Measurements from ENCODE around the gene CNPY3.
"Not testable (repeated sequence)": the region's sequence is repeated elsewhere in the genome, so short reads cannot be mapped to it uniquely, and the experiment has no call there.

The CNPY3 gene

GRCh38 chr6:42888201-42888600, 41.1 kb upstream of the CNPY3 start:
- H3K18ac ChIP-seq (ENCODE audit: low read length); H4K91ac ChIP-seq (ENCODE audit: low read depth, low read length, poor library complexity); H3K9me3 ChIP-seq (replicated peaks in 1 of 2; ENCODE audit: control insufficient read depth in 2 of 2, insufficient read depth in 1 of 2, low read depth in 1 of 2, low read length in 2 of 2); H3K4me3 ChIP-seq (ENCODE audit: low read length in 2 of 2); H3K14ac ChIP-seq (ENCODE audit: low read length); H3K23ac ChIP-seq (ENCODE audit: low read depth, low read length, poor library complexity); H3K9ac ChIP-seq (ENCODE audit: low read depth, low read length, poor library complexity); H2AK5ac ChIP-seq (ENCODE audit: low read depth, low read length); H3K27ac ChIP-seq (replicated peaks; ENCODE audit: low read length); H3K4ac ChIP-seq (ENCODE audit: low read length); H3K4me1 ChIP-seq (ENCODE audit: control insufficient read depth in 2 of 2, insufficient read depth in 1 of 2, low read depth in 1 of 2, low read length in 2 of 2); H3K79me1 ChIP-seq (ENCODE audit: low read depth, low read length); H2BK12ac ChIP-seq (ENCODE audit: low read length); H4K8ac ChIP-seq (ENCODE audit: low read depth, low read length); H2BK5ac ChIP-seq (ENCODE audit: low read length); H2AFZ ChIP-seq (ENCODE audit: low read length); H2BK120ac ChIP-seq (ENCODE audit: low read depth, low read length); DNase-seq (ENCODE audit: low spot score); H3K4me2 ChIP-seq (ENCODE audit: insufficient read depth, low read length, poor library complexity, severe bottlenecking); H3K27me3 ChIP-seq (ENCODE audit: control insufficient read depth in 3 of 3, insufficient read depth in 3 of 3, low read depth in 1 of 3, low read length in 3 of 3); H2BK15ac ChIP-seq (ENCODE audit: low read length): not testable (repeated sequence)
- peaks cover 26 to 42% of the 10 kb centered on the region in 2 donors for H3K36me3 ChIP-seq (replicated peaks in 1 of 2; ENCODE audit: control insufficient read depth in 2 of 2, insufficient read depth in 2 of 2, low read length in 2 of 2)
- no CpG with 5 or more reads among the region's 4 CpGs for whole genome bisulfite sequencing, 2 donors (ENCODE audit: extremely low coverage in 2 of 2, insufficient read length in 2 of 2, insufficient replicate concordance in 1 of 2)

- Histone ChIP-seq H3K4me2 (ENCODE audit: insufficient read depth, low read length, poor library complexity, severe bottlenecking) (peak overlapping the region; percentile 32), H2AK5ac (ENCODE audit: low read depth, low read length) (no peak overlapping the region), H3K14ac (ENCODE audit: low read length) (no peak overlapping the region), H3K4ac (ENCODE audit: low read length) (no peak overlapping the region), H3K4me1 (ENCODE audit: control insufficient read depth in 2 of 2, insufficient read depth in 1 of 2, low read depth in 1 of 2, low read length in 2 of 2) (peaks cover 6% of the 10 kb centered on the region in 2 donors), H3K27ac (replicated peaks; ENCODE audit: low read length) (peak overlapping the region; percentile 99), H3K79me1 (ENCODE audit: low read depth, low read length) (no peaks in the 10 kb centered on the region), H3K9me3 (replicated peaks in 1 of 2; ENCODE audit: control insufficient read depth in 2 of 2, insufficient read depth in 1 of 2, low read depth in 1 of 2, low read length in 2 of 2) (no peaks in the 10 kb centered on the region), H3K23ac (ENCODE audit: low read depth, low read length, poor library complexity) (no peak overlapping the region), H4K8ac (ENCODE audit: low read depth, low read length) (no peak overlapping the region), H3K36me3 (replicated peaks in 1 of 2; ENCODE audit: control insufficient read depth in 2 of 2, insufficient read depth in 2 of 2, low read length in 2 of 2) (peaks cover 10 to 26% of the 10 kb centered on the region in 2 donors), H2BK12ac (ENCODE audit: low read length) (no peak overlapping the region), H2BK120ac (ENCODE audit: low read depth, low read length) (no peak overlapping the region), H3K27me3 (ENCODE audit: control insufficient read depth in 3 of 3, insufficient read depth in 3 of 3, low read depth in 1 of 3, low read length in 3 of 3) (no peaks in the 10 kb centered on the region), H3K4me3 (ENCODE audit: low read length in 2 of 2) (peak overlapping the region in 1 of 2 donors; percentile 76), H2BK5ac (ENCODE audit: low read length) (no peak overlapping the region), H2BK15ac (ENCODE audit: low read length) (no peak overlapping the region), H4K91ac (ENCODE audit: low read depth, low read length, poor library complexity) (no peak overlapping the region), H3K18ac (ENCODE audit: low read length) (no peak overlapping the region), H2AFZ (ENCODE audit: low read length) (no peak overlapping the region), H3K9ac (ENCODE audit: low read depth, low read length, poor library complexity) (no peak overlapping the region)
- DNase-seq (ENCODE audit: low spot score) = no peak
- no CpG with 5 or more reads among the region's 4 CpGs for WGBS, 2 donors (ENCODE audit: extremely low coverage in 2 of 2, insufficient read length in 2 of 2, insufficient replicate concordance in 1 of 2)
These were observed 39.5 kb upstream of the CNPY3 start for GRCh38 chr6:42889815-42890214.

GRCh38 chr6:42890311-42891198, 38.7 kb upstream of the CNPY3 start:
- peak overlapping the region; percentile 33 for H2BK5ac ChIP-seq (ENCODE audit: low read length)
- no peak overlapping the region for H2BK12ac ChIP-seq (ENCODE audit: low read length)
- no peaks in the 10 kb centered on the region for H3K9me3 ChIP-seq (replicated peaks in 1 of 2; ENCODE audit: control insufficient read depth in 2 of 2, insufficient read depth in 1 of 2, low read depth in 1 of 2, low read length in 2 of 2)
- peak overlapping the region; percentile 82 for H3K4me2 ChIP-seq (ENCODE audit: insufficient read depth, low read length, poor library complexity, severe bottlenecking)
- peak; percentile 92 for DNase-seq (ENCODE audit: low spot score)
- H3K18ac ChIP-seq (ENCODE audit: low read length) = peak overlapping the region; percentile 100
- H2BK15ac ChIP-seq (ENCODE audit: low read length) = no peak overlapping the region
- H3K23ac ChIP-seq (ENCODE audit: low read depth, low read length, poor library complexity) = peak overlapping the region; percentile 98
- H4K8ac ChIP-seq (ENCODE audit: low read depth, low read length) = peak overlapping the region; percentile 97
- peak overlapping the region; percentile 72 for H3K14ac ChIP-seq (ENCODE audit: low read length)
- H2AK5ac ChIP-seq (ENCODE audit: low read depth, low read length) = peak overlapping the region; percentile 15
- H3K9ac ChIP-seq (ENCODE audit: low read depth, low read length, poor library complexity) = peak overlapping the region; percentile 99
- no peaks in the 10 kb centered on the region for H3K79me1 ChIP-seq (ENCODE audit: low read depth, low read length)
- H2AFZ ChIP-seq (ENCODE audit: low read length) = peak overlapping the region; percentile 91
- H3K36me3 ChIP-seq (replicated peaks in 1 of 2; ENCODE audit: control insufficient read depth in 2 of 2, insufficient read depth in 2 of 2, low read length in 2 of 2) = peaks cover 7 to 18% of the 10 kb centered on the region in 2 donors
- no peak overlapping the region for H3K4ac ChIP-seq (ENCODE audit: low read length)
- H3K4me1 ChIP-seq (ENCODE audit: control insufficient read depth in 2 of 2, insufficient read depth in 1 of 2, low read depth in 1 of 2, low read length in 2 of 2) = peaks cover 6% of the 10 kb centered on the region in 2 donors
- H3K27ac ChIP-seq (replicated peaks; ENCODE audit: low read length) = peak overlapping the region; percentile 99
- WGBS, 2 donors (ENCODE audit: extremely low coverage in 2 of 2, insufficient read length in 2 of 2, insufficient replicate concordance in 1 of 2) = no CpG with 5 or more reads among the region's 63 CpGs
- peak overlapping the region; percentile 89 for H2BK120ac ChIP-seq (ENCODE audit: low read depth, low read length)
- peak overlapping the region; percentile 76 to 99 for H3K4me3 ChIP-seq (ENCODE audit: low read length in 2 of 2)
- no peaks in the 10 kb centered on the region for H3K27me3 ChIP-seq (ENCODE audit: control insufficient read depth in 3 of 3, insufficient read depth in 3 of 3, low read depth in 1 of 3, low read length in 3 of 3)
- peak overlapping the region; percentile 93 for H4K91ac ChIP-seq (ENCODE audit: low read depth, low read length, poor library complexity)

GRCh38 chr6:42891199-42891722, 38.0 kb upstream of the CNPY3 start:
- no peak for DNase-seq (ENCODE audit: low spot score)
- H3K27ac ChIP-seq (replicated peaks; ENCODE audit: low read length) = peak overlapping the region; percentile 99
- no peak overlapping the region for H2BK5ac ChIP-seq (ENCODE audit: low read length)
- no peak overlapping the region for H3K4ac ChIP-seq (ENCODE audit: low read length)
- H3K9me3 ChIP-seq (replicated peaks in 1 of 2; ENCODE audit: control insufficient read depth in 2 of 2, insufficient read depth in 1 of 2, low read depth in 1 of 2, low read length in 2 of 2) = no peaks in the 10 kb centered on the region
- no peak overlapping the region for H2BK120ac ChIP-seq (ENCODE audit: low read depth, low read length)
- H3K23ac ChIP-seq (ENCODE audit: low read depth, low read length, poor library complexity) = peak overlapping the region; percentile 98
- peak overlapping the region; percentile 82 for H3K4me2 ChIP-seq (ENCODE audit: insufficient read depth, low read length, poor library complexity, severe bottlenecking)
- peak overlapping the region; percentile 91 for H2AFZ ChIP-seq (ENCODE audit: low read length)
- H3K4me3 ChIP-seq (ENCODE audit: low read length in 2 of 2) = peak overlapping the region; percentile 76 to 99
- H3K36me3 ChIP-seq (replicated peaks in 1 of 2; ENCODE audit: control insufficient read depth in 2 of 2, insufficient read depth in 2 of 2, low read length in 2 of 2) = peaks cover 3 to 12% of the 10 kb centered on the region in 2 donors
- no peak overlapping the region for H2BK15ac ChIP-seq (ENCODE audit: low read length)
- H2BK12ac ChIP-seq (ENCODE audit: low read length) = no peak overlapping the region
- no CpG with 5 or more reads among the region's 17 CpGs for WGBS, 2 donors (ENCODE audit: extremely low coverage in 2 of 2, insufficient read length in 2 of 2, insufficient replicate concordance in 1 of 2)
- H2AK5ac ChIP-seq (ENCODE audit: low read depth, low read length) = peak overlapping the region; percentile 47
- H4K91ac ChIP-seq (ENCODE audit: low read depth, low read length, poor library complexity) = peak overlapping the region; percentile 93
- peaks cover 6% of the 10 kb centered on the region in 2 donors for H3K4me1 ChIP-seq (ENCODE audit: control insufficient read depth in 2 of 2, insufficient read depth in 1 of 2, low read depth in 1 of 2, low read length in 2 of 2)
- H3K18ac ChIP-seq (ENCODE audit: low read length) = peak overlapping the region; percentile 91
- no peak overlapping the region for H3K14ac ChIP-seq (ENCODE audit: low read length)
- H3K79me1 ChIP-seq (ENCODE audit: low read depth, low read length) = no peaks in the 10 kb centered on the region
- no peaks in the 10 kb centered on the region for H3K27me3 ChIP-seq (ENCODE audit: control insufficient read depth in 3 of 3, insufficient read depth in 3 of 3, low read depth in 1 of 3, low read length in 3 of 3)
- no peak overlapping the region for H3K9ac ChIP-seq (ENCODE audit: low read depth, low read length, poor library complexity)
- H4K8ac ChIP-seq (ENCODE audit: low read depth, low read length) = no peak overlapping the region

All from neuronal stem cell (in vitro differentiated cells).